D341Med (cell line): ENCODE measurements around the gene NT5E.
A peak's percentile ranks its signal among the peaks of the same experiment; 100 is the strongest.

Experiments used
- DNase-seq: peaks from one replicate; pipeline ENCODE4 v3.0.0; 2012; ENCODE audit warnings: low spot score

NT5E gene

GRCh38 chr6:85460154-85460920 lies 10.5 kb downstream of the NT5E start:
- DNase-seq: no peak

- DNase-seq: no peak
Measured at GRCh38 chr6:85460921-85461797, 11.3 kb downstream of the NT5E start.

GRCh38 chr6:85461798-85462170 lies 11.9 kb downstream of the NT5E start:
- no peak for DNase-seq

GRCh38 chr6:85462673-85463072 lies 12.8 kb downstream of the NT5E start:
- no peak for DNase-seq

GRCh38 chr6:85463621-85464259 lies 13.9 kb downstream of the NT5E start:
- no peak for DNase-seq

GRCh38 chr6:85464260-85464644 lies 14.4 kb downstream of the NT5E start:
- DNase-seq: no peak

GRCh38 chr6:85464722-85465150 lies 14.9 kb downstream of the NT5E start:
- DNase-seq: no peak

- no peak for DNase-seq
Measured at GRCh38 chr6:85465762-85466161, 15.9 kb downstream of the NT5E start.

- no peak for DNase-seq
Measured at GRCh38 chr6:85468326-85468725, 18.4 kb downstream of the NT5E start.

- DNase-seq: no peak
Measured at GRCh38 chr6:85469276-85470022, 19.6 kb downstream of the NT5E start.

GRCh38 chr6:85470023-85470410 lies 20.1 kb downstream of the NT5E start:
- DNase-seq: no peak

GRCh38 chr6:85472744-85473143 lies 22.9 kb downstream of the NT5E start:
- no peak for DNase-seq

- no peak for DNase-seq
Measured at GRCh38 chr6:85473748-85474147, 23.9 kb downstream of the NT5E start.

- no peak for DNase-seq
Measured at GRCh38 chr6:85476532-85476931, 26.6 kb downstream of the NT5E start.

GRCh38 chr6:85479208-85479607 lies 29.3 kb downstream of the NT5E start:
- no peak for DNase-seq

- DNase-seq: no peak
Measured at GRCh38 chr6:85482206-85482904, 32.5 kb downstream of the NT5E start.

GRCh38 chr6:85482905-85483700 lies 33.2 kb downstream of the NT5E start:
- DNase-seq: peak; percentile 80

GRCh38 chr6:85483846-85484245 lies 34.0 kb downstream of the NT5E start:
- DNase-seq: no peak

GRCh38 chr6:85484948-85485347 lies 35.1 kb downstream of the NT5E start:
- DNase-seq: no peak

GRCh38 chr6:85490516-85491248 lies 40.8 kb downstream of the NT5E start:
- no peak for DNase-seq
